ENCODE measurements around the gene PNMA1. TPM values are rescaled to one million over a fixed set of nuclear protein-coding genes. Genes with fewer than 3 reads are reported as not detected.

The PNMA1 gene
- total and polyA plus RNA-seq, 9 of the 15 experiments (the other 6 are each of a cell fraction or from before 2014, with no cell fraction given), result 1.7 to 26.4 (median 8.7) TPM

DNA sequence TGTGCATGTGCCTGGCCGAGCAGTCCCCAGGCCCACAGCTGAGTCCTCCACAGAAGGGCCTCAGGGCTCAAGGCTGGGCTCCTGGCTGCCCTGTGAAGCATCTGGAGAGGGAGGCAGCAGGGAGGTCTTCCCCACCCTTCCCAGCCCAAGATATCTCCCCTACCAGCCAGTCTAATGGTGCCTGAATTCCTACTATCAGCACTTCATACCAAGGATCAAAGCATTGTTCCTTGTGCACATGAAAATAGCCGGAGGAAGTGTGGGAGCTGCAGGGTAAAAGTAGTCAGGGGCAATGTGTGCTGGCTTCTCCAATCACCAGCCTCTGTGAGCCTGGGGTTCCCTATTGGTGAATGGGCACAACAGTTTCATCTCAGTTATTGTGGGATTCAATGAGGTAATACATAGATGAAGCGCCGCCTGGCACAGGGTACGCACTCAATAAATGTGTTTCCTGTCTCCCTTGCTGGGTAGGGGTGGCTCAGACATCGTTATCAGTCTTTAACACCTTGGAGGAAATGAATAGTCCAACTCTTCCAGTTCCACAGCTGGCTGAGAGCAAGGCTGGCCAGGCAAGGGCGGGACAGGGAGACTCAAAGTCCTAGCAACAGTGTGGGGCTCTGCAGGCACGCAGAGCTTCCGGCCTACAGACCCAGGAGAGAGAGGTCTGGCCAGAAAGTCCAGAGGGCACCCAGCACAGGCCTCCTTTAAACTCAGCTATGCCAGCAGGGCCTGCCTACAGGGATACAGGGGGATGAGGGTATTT lies 39.1 kb upstream of the PNMA1 start (continued):
- TF ChIP-seq CSDE1 (IDR thresholded peaks at IDR 0.05) (no peak), ZNF12 (CRISPR knock-in tag; IDR thresholded peaks at IDR 0.05) (no peak), ZNF436 (CRISPR knock-in tag; IDR thresholded peaks at IDR 0.05) (no peak), ZNF586 (CRISPR knock-in tag; conservative IDR thresholded peaks at IDR 0.05) (no peak), SMAD4 (CRISPR knock-in tag; conservative IDR thresholded peaks at IDR 0.05) (peak; percentile 82), LEF1 (IDR thresholded peaks at IDR 0.05) (peak; percentile 63; the same call in 1 of the 2 replicates), EGR1 (conservative IDR thresholded peaks at IDR 0.05) (no peak), ARHGAP35 (IDR thresholded peaks at IDR 0.05; ENCODE audit: partially characterized antibody) (no peak), E2F3 (CRISPR knock-in tag; IDR thresholded peaks at IDR 0.05) (no peak), ZNF407 (IDR thresholded peaks at IDR 0.05; ENCODE audit: low read depth) (no peak), HDAC1 (IDR thresholded peaks at IDR 0.05) (0 out of 4 replicates have a peak, but pooled peaks of 1 of the 2 experiments have one; percentile 31), FOXP1 (CRISPR knock-in tag; IDR thresholded peaks at IDR 0.05) (no peak), ZNF444 (CRISPR knock-in tag; IDR thresholded peaks at IDR 0.05) (no peak), U2AF2 (optimal IDR thresholded peaks at IDR 0.05; ENCODE audit: low read depth, low read length) (no peak), RBM34 (IDR thresholded peaks at IDR 0.05; ENCODE audit: borderline replicate concordance, insufficient read depth, low read length) (no peak), DLX4 (CRISPR knock-in tag; IDR thresholded peaks at IDR 0.05) (no peak)
- TF ChIP-seq, protein P1, sequence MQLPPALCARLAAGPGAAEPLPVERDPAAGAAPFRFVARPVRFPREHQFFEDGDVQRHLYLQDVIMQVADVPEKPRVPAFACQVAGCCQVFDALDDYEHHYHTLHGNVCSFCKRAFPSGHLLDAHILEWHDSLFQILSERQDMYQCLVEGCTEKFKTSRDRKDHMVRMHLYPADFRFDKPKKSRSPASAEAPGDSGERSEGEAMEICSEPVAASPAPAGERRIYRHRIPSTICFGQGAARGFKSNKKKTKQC (CRISPR knock-in tag; IDR thresholded peaks at IDR 0.05), result no peak
- TF ChIP-seq, protein P2, sequence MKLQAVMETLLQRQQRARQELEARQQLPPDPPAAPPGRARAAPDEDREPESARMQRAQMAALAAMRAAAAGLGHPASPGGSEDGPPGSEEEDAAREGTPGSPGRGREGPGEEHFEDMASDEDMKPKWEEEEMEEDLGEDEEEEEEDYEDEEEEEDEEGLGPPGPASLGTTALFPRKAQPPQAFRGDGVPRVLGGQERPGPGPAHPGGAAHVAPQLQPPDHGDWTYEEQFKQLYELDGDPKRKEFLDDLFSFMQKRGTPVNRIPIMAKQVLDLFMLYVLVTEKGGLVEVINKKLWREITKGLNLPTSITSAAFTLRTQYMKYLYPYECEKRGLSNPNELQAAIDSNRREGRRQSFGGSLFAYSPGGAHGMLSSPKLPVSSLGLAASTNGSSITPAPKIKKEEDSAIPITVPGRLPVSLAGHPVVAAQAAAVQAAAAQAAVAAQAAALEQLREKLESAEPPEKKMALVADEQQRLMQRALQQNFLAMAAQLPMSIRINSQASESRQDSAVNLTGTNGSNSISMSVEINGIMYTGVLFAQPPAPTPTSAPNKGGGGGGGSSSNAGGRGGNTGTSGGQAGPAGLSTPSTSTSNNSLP (IDR thresholded peaks at IDR 0.05; ENCODE audit: borderline replicate concordance, low read depth, low read length), result no peak
